Measurements from ENCODE around the gene PI4KA. TPM values are rescaled to one million over a fixed set of nuclear protein-coding genes. Genes with fewer than 3 reads are reported as not detected.
"Not testable (repeated sequence)": the region's sequence is repeated elsewhere in the genome, so short reads cannot be mapped to it uniquely, and the experiment has no call there.

Gene PI4KA
- total and polyA plus RNA-seq, 2 experiments from 2014 or later: 83.7 to 85.2 TPM

GRCh38 chr22:20685764-20686163, 172.8 kb downstream of the PI4KA start:
- H3K4me1 ChIP-seq (ENCODE audit: low read depth); H3K4me3 ChIP-seq; DNase-seq (ENCODE audit: low read depth in 1 of 2, low spot score in 1 of 2); H3K27me3 ChIP-seq; H3K9me3 ChIP-seq (ENCODE audit: low read depth); H3K27ac ChIP-seq; H3K36me3 ChIP-seq: not testable (repeated sequence)

- not testable (repeated sequence) for H3K27ac ChIP-seq; H3K27me3 ChIP-seq; H3K36me3 ChIP-seq; H3K4me3 ChIP-seq; H3K9me3 ChIP-seq (ENCODE audit: low read depth); H3K4me1 ChIP-seq (ENCODE audit: low read depth); DNase-seq (ENCODE audit: low read depth in 1 of 2, low spot score in 1 of 2)
These were observed 179.7 kb downstream of the PI4KA start for GRCh38 chr22:20678792-20679435.

- Histone ChIP-seq H3K4me3 (no peak overlapping the region), H3K27ac (no peak overlapping the region)
These were observed 180.8 kb downstream of the PI4KA start for GRCh38 chr22:20677684-20678242.

GRCh38 chr22:20675613-20676012, 183.0 kb downstream of the PI4KA start:
- not testable (repeated sequence) for H3K9me3 ChIP-seq (ENCODE audit: low read depth); H3K4me1 ChIP-seq (ENCODE audit: low read depth); H3K27ac ChIP-seq; H3K4me3 ChIP-seq; H3K27me3 ChIP-seq; H3K36me3 ChIP-seq; DNase-seq (ENCODE audit: low read depth in 1 of 2, low spot score in 1 of 2)

More at GRCh38 chr22:20677684-20678242, 180.8 kb downstream of the PI4KA start:
- no peaks in the 10 kb centered on the region for H3K9me3 ChIP-seq (ENCODE audit: low read depth)
- no peaks in the 10 kb centered on the region for H3K36me3 ChIP-seq
- no peak for TF ChIP-seq CTCF (IDR thresholded peaks at IDR 0.05; ENCODE audit: low read depth, low read length)
- no peaks in the 10 kb centered on the region for H3K4me1 ChIP-seq (ENCODE audit: low read depth)
- H3K27me3 ChIP-seq: no peaks in the 10 kb centered on the region
- DNase-seq (ENCODE audit: low read depth in 1 of 2, low spot score in 1 of 2): no peak

GRCh38 chr22:20674998-20675397, 183.6 kb downstream of the PI4KA start:
- TF ChIP-seq CTCF (IDR thresholded peaks at IDR 0.05; ENCODE audit: low read depth, low read length): no peak
- no peaks in the 10 kb centered on the region for H3K4me1 ChIP-seq (ENCODE audit: low read depth)
- no peaks in the 10 kb centered on the region for H3K36me3 ChIP-seq
- H3K27me3 ChIP-seq: no peaks in the 10 kb centered on the region
- no peak overlapping the region for H3K27ac ChIP-seq
- H3K9me3 ChIP-seq (ENCODE audit: low read depth): no peaks in the 10 kb centered on the region
- DNase-seq (ENCODE audit: low read depth in 1 of 2, low spot score in 1 of 2): no peak
- no peak overlapping the region for H3K4me3 ChIP-seq

- DNase-seq (ENCODE audit: low read depth in 1 of 2, low spot score in 1 of 2): no peak
- Histone ChIP-seq H3K4me3 (no peak overlapping the region), H3K27me3 (no peaks in the 10 kb centered on the region), H3K36me3 (no peaks in the 10 kb centered on the region), H3K9me3 (ENCODE audit: low read depth) (no peaks in the 10 kb centered on the region), H3K27ac (no peak overlapping the region), H3K4me1 (ENCODE audit: low read depth) (no peaks in the 10 kb centered on the region)
- no peak for TF ChIP-seq CTCF (IDR thresholded peaks at IDR 0.05; ENCODE audit: low read depth, low read length)
These were observed 185.1 kb downstream of the PI4KA start for GRCh38 chr22:20673295-20674195.

GRCh38 chr22:20672732-20673131, 185.9 kb downstream of the PI4KA start:
- no peaks in the 10 kb centered on the region for H3K9me3 ChIP-seq (ENCODE audit: low read depth)
- no peak for TF ChIP-seq CTCF (IDR thresholded peaks at IDR 0.05; ENCODE audit: low read depth, low read length)
- H3K27me3 ChIP-seq: no peaks in the 10 kb centered on the region
- no peak overlapping the region for H3K4me3 ChIP-seq
- no peak overlapping the region for H3K27ac ChIP-seq
- H3K4me1 ChIP-seq (ENCODE audit: low read depth): no peaks in the 10 kb centered on the region
- no peak for DNase-seq (ENCODE audit: low read depth in 1 of 2, low spot score in 1 of 2)
- no peaks in the 10 kb centered on the region for H3K36me3 ChIP-seq

Measured in cardiac muscle cell (in vitro differentiated cells and primary cell).